ENCODE measurements around the gene FAM174B. TPM values are rescaled to one million over a fixed set of nuclear protein-coding genes. Genes with fewer than 3 reads are reported as not detected.

Gene FAM174B
- total RNA-seq, 1 experiment from 2014 or later, result 0.30 TPM

- RAD21 ChIA-PET (ENCODE audit: low non-redundant PET in 1 of 2, low total read pairs in 2 of 2, uncharacterized antibody in 2 of 2, unreplicated experiment in 2 of 2), result no interaction called here
- BruUV-seq (replicated peaks), result no TSS peak
These were observed 71.5 kb downstream of the FAM174B start for GRCh38 chr15:92584105-92584504.

More at GRCh38 chr15:92584105-92584504, 71.5 kb downstream of the FAM174B start:
- no peak overlapping the region for H3K4me2 ChIP-seq (ENCODE audit: low read length)
- no peaks in the 10 kb centered on the region for H3K9me2 ChIP-seq (ENCODE audit: insufficient read depth)
- ChIA-PET POLR2A (no interaction called here), CTCF (no interaction called here)
- no peaks in the 10 kb centered on the region for H3K79me2 ChIP-seq (ENCODE audit: insufficient read depth, low read length)
- H3K27me3 ChIP-seq (ENCODE audit: insufficient read depth, low read length), result peaks cover 36% of the 10 kb centered on the region
- H3K9me3 ChIP-seq (ENCODE audit: control insufficient read depth in 1 of 2, insufficient read depth in 1 of 2, low read depth in 1 of 2, low read length in 2 of 2), result no peaks in the 10 kb centered on the region
- no peaks in the 10 kb centered on the region for H3K4me1 ChIP-seq (ENCODE audit: control insufficient read depth in 1 of 2, insufficient read depth in 2 of 2, low read length in 2 of 2)
- H4K20me1 ChIP-seq (ENCODE audit: insufficient read depth), result no peaks in the 10 kb centered on the region
- H3K27ac ChIP-seq (ENCODE audit: low read depth, low read length), result no peak overlapping the region
- no peak for DNase-seq (ENCODE audit: low read depth, low spot score)
- no peak for ATAC-seq
- H2AFZ ChIP-seq (ENCODE audit: low read depth, low read length, poor library complexity, severe bottlenecking), result no peak overlapping the region
- H3K36me3 ChIP-seq (ENCODE audit: control insufficient read depth in 1 of 2, insufficient read depth in 2 of 2, low read length in 2 of 2), result no peaks in the 10 kb centered on the region
- no peak for TF ChIP-seq JUND (IDR thresholded peaks at IDR 0.05)
- TF ChIP-seq SP1 (IDR thresholded peaks at IDR 0.05; ENCODE audit: low read depth), result no peak
- no peak for TF ChIP-seq ZFX (IDR thresholded peaks at IDR 0.05)
- TF ChIP-seq ZNF274 (IDR thresholded peaks at IDR 0.05; ENCODE audit: low read depth, low read length), result no peak
- no peak for TF ChIP-seq SIN3A (IDR thresholded peaks at IDR 0.05; ENCODE audit: low read depth)
- no peak for TF ChIP-seq EZH2 (IDR thresholded peaks at IDR 0.05)
- no peak for TF ChIP-seq CBX3 (IDR thresholded peaks at IDR 0.05; ENCODE audit: low read depth)
- no peak for TF ChIP-seq SRF (IDR thresholded peaks at IDR 0.05; ENCODE audit: low read depth)
- TF ChIP-seq ATF3 (IDR thresholded peaks at IDR 0.05), result no peak
- no peak for TF ChIP-seq YY1 (IDR thresholded peaks at IDR 0.05; ENCODE audit: extremely low read depth, insufficient replicate concordance, low read depth, low read length)
- no peak for TF ChIP-seq TCF7L2 (IDR thresholded peaks at IDR 0.05; ENCODE audit: borderline replicate concordance, extremely low read depth, insufficient read depth, insufficient read length)
- no peak for TF ChIP-seq MAX (IDR thresholded peaks at IDR 0.05)
- no peak for TF ChIP-seq CEBPB (IDR thresholded peaks at IDR 0.05; ENCODE audit: low read depth)
- TF ChIP-seq POLR2AphosphoS5 (IDR thresholded peaks at IDR 0.05; ENCODE audit: low read depth, low read length), result no peak
- TF ChIP-seq REST (IDR thresholded peaks at IDR 0.05; ENCODE audit: low read depth), result no peak
- no peak for TF ChIP-seq POLR2A (IDR thresholded peaks at IDR 0.05; ENCODE audit: borderline replicate concordance, extremely low read depth, insufficient read depth, insufficient read length)
- no peak overlapping the region for H3K9ac ChIP-seq (ENCODE audit: low read length)
- no peak overlapping the region for H3K4me3 ChIP-seq (replicated peaks in 1 of 2; ENCODE audit: low read depth in 1 of 2, low read length in 2 of 2)
- intact Hi-C loops (cut with micrococcal nuclease), result no loop called here

Data from HCT116 (cell line).